Pancreas (tissue), 10 donors: ENCODE data around the gene EGLN1. TPM values are rescaled to one million over a fixed set of nuclear protein-coding genes. Genes with fewer than 3 reads are reported as not detected.
"Not testable (repeated sequence)": the region's sequence is repeated elsewhere in the genome, so short reads cannot be mapped to it uniquely, and the experiment has no call there.

Experiments used
- ATAC-seq, 4 donors: fragments of 200-7000 bp; cut with Tn5 transposase; one replicate each; pipeline versions ENCODE4 v1.8.0 to v1.9.1; 2020; ENCODE audit warnings: mild to moderate bottlenecking in 4 of 4, moderate library complexity in 4 of 4
- DNase-seq, 6 donors: peaks; one replicate each; pipeline ENCODE4 v3.0.0-alpha.2; 2020
- FAIRE-seq: peaks from 2 replicates; lab custom pipeline; 2012; peaks lifted over from hg19 to GRCh38; lab: Jason Lieb, UNC
- H3K27ac ChIP-seq, 4 donors: fragments of 200-600 bp; sonication (generic); 1 replicate in 3 of 4; 2 replicates in 1 of 4; pipeline versions ENCODE4 v1.5.0 to v1.8.0; 2020
- H3K27me3 ChIP-seq, 4 donors: fragments of 200-600 bp; one replicate each; pipeline ENCODE4 v1.8.0; 2021
- H3K36me3 ChIP-seq, 3 donors: fragments of 200-600 bp; sonication (generic) in 1 of 3; one replicate each; pipeline versions ENCODE4 v1.5.0 to v1.8.0; 2020 to 2021
- H3K4me1 ChIP-seq, 3 donors: fragments of 200-600 bp; one replicate each; pipeline ENCODE4 v1.8.0; 2021
- H3K4me3 ChIP-seq, 4 donors: fragments of 200-600 bp; sonication (generic) in 2 of 4; one replicate each; pipeline versions ENCODE4 v1.5.0 to v1.8.0; 2020 to 2021
- H3K9me3 ChIP-seq, 4 donors: fragments of 200-600 bp; one replicate each; pipeline ENCODE4 v1.8.0; 2021
- WGBS, 2 donors: extraction: QIAGEN DNeasy Blood & Tissue Kit; methylation state at CpG; one replicate each; pipeline ENCODE4 v1.1.7; 2013; 5-methylcytosine and 5-hydroxymethylcytosine counted together
- intact Hi-C, 3 donors: fragments of 100-400 bp; cut with DNase I; formaldehyde crosslinking; loops; one replicate each; pipeline versions ENCODE4 v1.11.1 to v1.14.2; 2022
- polyA plus RNA-seq, 2 donors: library from polyadenylated mRNA; stranded (reverse); fragments of 200-250 nt; gene quantifications; one replicate each; pipeline ENCODE4 v1.2.3, GENCODE V29; 2013
- total RNA-seq, 6 donors: library from RNA; stranded (reverse); fragmentation: NEBNext Ultra II Directional in 4 of 6; extraction: Animal tissue kit (Norgen Biotek cat#: 25700) in 4 of 6; gene quantifications; one replicate each; pipeline versions ENCODE4 v1.2.1 to v1.2.4, GENCODE V29; 2021 to 2023
- TF ChIP-seq, protein P1 (sequence below), 4 donors: fragments of 200-600 bp; sonication (generic) in 3 of 4; IDR thresholded peaks; one replicate each; pipeline versions ENCODE4 v1.5.0 to v1.8.0; 2021; ENCODE audit warnings: antibody characterized with exemption in 4 of 4
- donor health status: healthy with polysubstance abuse.
- donor health status: DM: no; HTN: no; CAD: no; lungs with moderate emphysema.
- donor health status: DM: no; HTN: no; CAD: no.
- donor health status: control.
- donor health status: control.
- donor health status: Bipolar disorder and iron deficiency.
- donor health status: DM: yes; HTN: yes; CAD: no.
- donor health status: DM: no; HTN: no; CAD: no.
- donor health status: DM: no; HTN: no; CAD: no.
- donor health status: DM: yes; HTN: yes; CAD: no.

The EGLN1 gene
- total and polyA plus RNA-seq, 8 donors = 6.8 to 27.0 (median 16.7) TPM

DNA sequence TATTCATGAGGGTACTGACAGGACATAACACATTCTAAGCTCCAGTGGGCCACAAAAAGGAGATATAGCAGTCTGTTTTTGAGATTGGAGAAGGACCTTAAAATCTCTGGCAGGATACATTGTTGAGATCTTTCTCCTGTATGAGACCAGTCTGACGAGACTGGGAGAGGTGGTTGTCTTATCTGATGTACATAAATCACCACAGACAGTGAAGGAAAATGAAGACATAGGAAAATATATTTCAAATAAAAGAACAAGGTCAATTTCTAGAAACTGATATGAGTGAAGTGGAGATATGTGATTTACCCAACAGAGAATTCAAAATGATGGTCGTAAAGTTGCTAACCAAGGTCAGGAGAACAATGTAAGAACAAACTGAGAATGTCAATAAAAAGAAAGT, 21.3 kb upstream of the EGLN1 start:
- no peak for ATAC-seq
- no peaks in the 10 kb centered on the region for H3K27me3 ChIP-seq
- no peak overlapping the region for H3K27ac ChIP-seq
- no peak for DNase-seq
- WGBS, 2 donors = 43 to 50% methylated on average over 2 of the region's 2 CpGs
- H3K9me3 ChIP-seq = no peaks in the 10 kb centered on the region
- FAIRE-seq = no peak
- TF ChIP-seq, protein P1, sequence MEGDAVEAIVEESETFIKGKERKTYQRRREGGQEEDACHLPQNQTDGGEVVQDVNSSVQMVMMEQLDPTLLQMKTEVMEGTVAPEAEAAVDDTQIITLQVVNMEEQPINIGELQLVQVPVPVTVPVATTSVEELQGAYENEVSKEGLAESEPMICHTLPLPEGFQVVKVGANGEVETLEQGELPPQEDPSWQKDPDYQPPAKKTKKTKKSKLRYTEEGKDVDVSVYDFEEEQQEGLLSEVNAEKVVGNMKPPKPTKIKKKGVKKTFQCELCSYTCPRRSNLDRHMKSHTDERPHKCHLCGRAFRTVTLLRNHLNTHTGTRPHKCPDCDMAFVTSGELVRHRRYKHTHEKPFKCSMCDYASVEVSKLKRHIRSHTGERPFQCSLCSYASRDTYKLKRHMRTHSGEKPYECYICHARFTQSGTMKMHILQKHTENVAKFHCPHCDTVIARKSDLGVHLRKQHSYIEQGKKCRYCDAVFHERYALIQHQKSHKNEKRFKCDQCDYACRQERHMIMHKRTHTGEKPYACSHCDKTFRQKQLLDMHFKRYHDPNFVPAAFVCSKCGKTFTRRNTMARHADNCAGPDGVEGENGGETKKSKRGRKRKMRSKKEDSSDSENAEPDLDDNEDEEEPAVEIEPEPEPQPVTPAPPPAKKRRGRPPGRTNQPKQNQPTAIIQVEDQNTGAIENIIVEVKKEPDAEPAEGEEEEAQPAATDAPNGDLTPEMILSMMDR (IDR thresholded peaks at IDR 0.05) = no peak
- H3K4me1 ChIP-seq = no peaks in the 10 kb centered on the region
- no peaks in the 10 kb centered on the region for H3K36me3 ChIP-seq
- intact Hi-C loops = no loop called here
- no peak overlapping the region for H3K4me3 ChIP-seq

DNA sequence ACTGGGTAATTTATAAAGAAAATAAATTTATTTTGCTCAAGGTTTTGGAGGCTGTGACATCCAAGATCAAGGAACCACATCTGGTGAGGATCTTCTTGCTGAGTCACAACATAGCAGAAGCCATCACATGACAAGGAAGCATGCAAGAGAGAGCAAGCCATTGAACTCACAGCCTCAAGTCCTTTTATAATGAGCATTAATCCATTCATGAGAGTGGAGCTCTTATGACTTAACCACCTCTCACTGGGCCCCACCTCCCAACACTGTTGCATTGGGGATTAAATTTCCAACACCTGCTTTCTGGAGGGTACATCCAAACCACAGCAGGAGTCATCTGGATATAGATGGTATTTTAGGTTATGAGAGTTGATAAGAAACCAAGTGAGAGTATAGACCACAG, 20.6 kb upstream of the EGLN1 start:
- Histone ChIP-seq H3K36me3 (no peaks in the 10 kb centered on the region), H3K4me3 (no peak overlapping the region), H3K27me3 (no peaks in the 10 kb centered on the region), H3K27ac (no peak overlapping the region), H3K9me3 (no peaks in the 10 kb centered on the region), H3K4me1 (no peaks in the 10 kb centered on the region)
- DNase-seq (no peak), ATAC-seq (no peak), FAIRE-seq (no peak)
- intact Hi-C loops = no loop called here
- TF ChIP-seq, protein P1 (IDR thresholded peaks at IDR 0.05) = no peak

GRCh38 chr1:231432996-231433395, 10.9 kb upstream of the EGLN1 start:
- Histone ChIP-seq H3K27ac (no peak overlapping the region), H3K4me1 (no peaks in the 10 kb centered on the region), H3K36me3 (no peaks in the 10 kb centered on the region), H3K9me3 (no peaks in the 10 kb centered on the region), H3K27me3 (no peaks in the 10 kb centered on the region), H3K4me3 (no peak overlapping the region)
- 95 to 96% methylated on average over 2 of the region's 2 CpGs for WGBS, 2 donors
- DNase-seq (no peak), ATAC-seq (no peak), FAIRE-seq (no peak)
- TF ChIP-seq, protein P1 (IDR thresholded peaks at IDR 0.05) = no peak
- intact Hi-C loops = no loop called here

DNA sequence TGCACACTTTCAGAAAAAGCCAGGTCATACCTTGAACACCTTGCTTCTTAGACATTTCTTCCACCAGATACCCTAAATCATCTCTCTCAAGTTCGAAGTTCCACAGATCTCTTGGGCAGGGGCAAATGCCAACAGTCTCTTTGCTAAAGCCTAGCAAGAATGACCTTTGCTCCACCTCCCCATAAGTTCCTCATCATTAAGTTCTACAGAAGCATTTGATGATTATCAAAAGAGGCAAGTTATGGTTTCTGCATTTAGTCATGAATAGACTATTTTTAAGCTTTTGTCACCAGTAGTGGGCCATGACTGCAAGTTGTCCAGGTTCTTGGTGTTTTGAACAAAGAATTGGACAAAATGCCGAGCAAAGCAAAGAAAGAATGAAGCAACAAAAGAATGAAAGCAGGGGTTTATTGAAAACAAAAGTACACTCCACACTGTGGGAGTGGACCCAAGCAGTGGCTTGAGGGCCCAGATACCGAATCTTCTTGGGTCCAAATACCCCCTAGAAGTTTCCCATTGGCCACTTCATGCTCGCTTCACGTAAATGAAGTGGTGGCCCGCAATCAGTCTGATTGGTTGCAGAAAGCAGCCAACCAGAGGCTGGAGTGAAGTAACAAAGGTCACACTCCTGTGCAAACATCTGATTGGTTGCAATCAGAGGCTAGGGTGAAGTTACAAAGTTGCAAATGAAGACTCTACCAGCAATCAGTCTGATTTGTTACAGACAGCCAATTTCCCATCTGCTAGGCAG, 9.8 kb upstream of the EGLN1 start:
- no peaks in the 10 kb centered on the region for H3K36me3 ChIP-seq
- TF ChIP-seq, protein P1 (IDR thresholded peaks at IDR 0.05) = no peak
- no peak for FAIRE-seq
- 89 to 95% methylated on average over 6 of the region's 6 CpGs for WGBS, 2 donors
- no peaks in the 10 kb centered on the region for H3K27me3 ChIP-seq
- no peak overlapping the region for H3K4me3 ChIP-seq
- no peak for DNase-seq
- H3K9me3 ChIP-seq = no peaks in the 10 kb centered on the region
- H3K27ac ChIP-seq = no peak overlapping the region
- intact Hi-C loops = no loop called here
- H3K4me1 ChIP-seq = no peaks in the 10 kb centered on the region
- no peak for ATAC-seq

GRCh38 chr1:231430678-231431352, 8.7 kb upstream of the EGLN1 start:
- FAIRE-seq, H3K27ac ChIP-seq, H3K4me1 ChIP-seq, ATAC-seq, H3K36me3 ChIP-seq, H3K9me3 ChIP-seq, H3K27me3 ChIP-seq, H3K4me3 ChIP-seq, intact Hi-C loops: not testable (repeated sequence)
- DNase-seq = peak in 1 of 6 donors; percentile 51
- WGBS, 2 donors = 98% methylated on average over 29 to 31 of the region's 31 CpGs
